HG03159 (cell line): Measurements from ENCODE around the gene MATK.

Experiments used
- ATAC-seq: cut with Tn5 transposase; IDR thresholded peaks from one replicate; pipeline ENCODE4 v1.9.1; 2021; ENCODE audit warnings: mild to moderate bottlenecking, moderate library complexity; ENCODE audit not compliant: unreplicated experiment

Gene MATK, protein sequence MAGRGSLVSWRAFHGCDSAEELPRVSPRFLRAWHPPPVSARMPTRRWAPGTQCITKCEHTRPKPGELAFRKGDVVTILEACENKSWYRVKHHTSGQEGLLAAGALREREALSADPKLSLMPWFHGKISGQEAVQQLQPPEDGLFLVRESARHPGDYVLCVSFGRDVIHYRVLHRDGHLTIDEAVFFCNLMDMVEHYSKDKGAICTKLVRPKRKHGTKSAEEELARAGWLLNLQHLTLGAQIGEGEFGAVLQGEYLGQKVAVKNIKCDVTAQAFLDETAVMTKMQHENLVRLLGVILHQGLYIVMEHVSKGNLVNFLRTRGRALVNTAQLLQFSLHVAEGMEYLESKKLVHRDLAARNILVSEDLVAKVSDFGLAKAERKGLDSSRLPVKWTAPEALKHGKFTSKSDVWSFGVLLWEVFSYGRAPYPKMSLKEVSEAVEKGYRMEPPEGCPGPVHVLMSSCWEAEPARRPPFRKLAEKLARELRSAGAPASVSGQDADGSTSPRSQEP

DNA sequence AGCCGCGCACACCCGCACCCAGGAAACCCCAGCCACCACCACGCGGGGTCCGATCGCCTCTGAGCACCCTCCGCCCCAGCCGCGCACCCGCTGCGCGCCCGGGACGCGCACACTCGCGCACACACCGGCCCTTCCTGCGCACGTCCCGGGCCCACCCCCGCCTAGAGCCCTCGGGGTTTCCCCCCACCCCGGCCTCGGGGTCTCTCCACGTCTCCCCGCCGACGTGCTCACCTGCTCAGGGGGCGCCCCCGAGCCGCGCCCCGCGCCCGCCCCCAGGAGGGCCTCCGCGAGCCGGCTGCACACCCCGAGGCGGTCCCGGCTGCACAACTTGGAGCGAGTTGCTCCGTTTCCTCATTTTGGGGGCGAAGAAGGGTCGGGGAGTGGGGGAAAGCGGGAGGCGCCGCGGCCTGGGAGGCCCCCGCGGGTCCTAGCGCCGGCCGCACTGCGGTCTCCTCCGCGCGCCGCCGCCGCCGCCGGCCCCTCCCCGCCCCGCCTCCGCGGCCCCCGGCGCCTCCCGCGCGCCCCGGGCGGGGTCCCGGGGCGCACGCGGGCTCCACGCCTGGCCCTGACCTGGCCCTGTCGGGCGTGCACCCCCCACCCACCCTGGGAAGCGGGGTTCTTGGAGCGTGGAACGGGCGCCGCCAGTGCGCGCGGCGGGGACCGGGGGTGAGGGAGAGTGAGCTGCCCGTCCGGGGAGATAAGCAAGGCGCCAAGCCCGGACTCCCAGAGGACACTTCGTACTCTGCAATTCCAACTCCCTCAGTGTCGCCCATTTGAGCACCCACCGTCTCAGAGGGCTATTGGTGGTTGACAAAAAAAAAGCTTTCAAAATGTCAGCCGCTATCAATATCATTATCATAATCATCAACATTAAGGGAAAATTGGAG, at the start of gene MATK:
Gene MATK, minus strand, starts transcription at position 444 of the 887 bp plus-strand sequence. CDS start 1,246 bp downstream, outside the sequence.
- ATAC-seq: no peak

DNA sequence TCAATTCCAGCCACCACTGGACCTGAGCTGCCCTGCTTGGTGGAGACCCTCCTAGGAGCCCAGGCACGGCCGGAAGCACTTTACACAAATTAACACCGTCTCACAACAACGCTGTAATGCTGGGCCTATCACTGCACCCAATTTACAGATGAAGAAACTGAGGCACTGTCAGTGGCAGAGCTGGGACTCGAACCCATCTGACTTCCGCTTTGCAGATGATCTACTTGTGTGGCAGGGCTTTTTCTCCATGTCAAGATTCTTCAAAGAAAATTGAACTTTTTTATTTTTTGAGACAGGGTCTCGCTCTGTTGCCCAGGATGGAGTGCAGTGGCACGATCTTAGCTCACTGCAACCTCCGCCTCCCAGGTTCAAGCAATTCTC, 48.9 kb upstream of the MATK start:
- no peak for ATAC-seq

DNA sequence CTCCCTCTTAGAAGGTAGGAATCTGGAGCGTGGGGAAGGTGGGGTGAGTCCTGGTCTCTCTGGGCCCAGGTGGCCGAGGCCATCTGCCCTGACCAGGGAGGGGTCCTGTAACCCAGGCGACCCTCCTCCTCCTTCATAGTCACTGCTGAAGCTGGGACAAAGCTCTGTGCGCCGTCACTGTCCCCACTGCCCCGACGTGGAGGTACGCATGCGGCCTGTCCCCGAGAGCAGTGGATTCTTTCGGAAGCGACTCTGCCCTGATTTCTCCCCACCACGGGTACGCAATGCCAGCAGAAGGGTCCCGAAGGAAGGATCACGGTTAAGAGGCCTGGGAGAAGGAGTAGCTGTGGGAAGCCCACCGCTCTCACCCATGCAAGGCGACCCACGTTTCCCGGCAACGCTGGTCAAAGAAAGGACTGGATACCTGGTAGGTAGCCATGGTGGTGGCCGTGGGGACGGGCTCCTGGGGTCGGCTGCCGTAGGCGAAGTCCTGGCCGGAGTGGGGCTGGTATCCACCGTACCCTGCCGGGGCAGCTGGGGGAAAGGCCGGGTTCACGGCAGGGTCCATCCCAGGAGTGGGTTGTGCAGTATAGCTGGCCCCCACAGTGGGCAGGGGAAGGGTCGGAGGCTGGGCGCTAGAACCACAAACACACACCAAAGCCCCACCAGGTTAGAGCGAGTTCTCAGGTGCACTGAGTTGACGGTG, 48.3 kb upstream of the MATK start:
- no peak for ATAC-seq

- ATAC-seq: no peak
Measured at GRCh38 chr19:3833578-3834348, 47.6 kb upstream of the MATK start.

GRCh38 chr19:3832001-3832400, 45.8 kb upstream of the MATK start:
- ATAC-seq: no peak

GRCh38 chr19:3831601-3832000, 45.4 kb upstream of the MATK start:
- ATAC-seq: no peak

- no peak for ATAC-seq
Measured at GRCh38 chr19:3830621-3831589, 44.7 kb upstream of the MATK start.

DNA sequence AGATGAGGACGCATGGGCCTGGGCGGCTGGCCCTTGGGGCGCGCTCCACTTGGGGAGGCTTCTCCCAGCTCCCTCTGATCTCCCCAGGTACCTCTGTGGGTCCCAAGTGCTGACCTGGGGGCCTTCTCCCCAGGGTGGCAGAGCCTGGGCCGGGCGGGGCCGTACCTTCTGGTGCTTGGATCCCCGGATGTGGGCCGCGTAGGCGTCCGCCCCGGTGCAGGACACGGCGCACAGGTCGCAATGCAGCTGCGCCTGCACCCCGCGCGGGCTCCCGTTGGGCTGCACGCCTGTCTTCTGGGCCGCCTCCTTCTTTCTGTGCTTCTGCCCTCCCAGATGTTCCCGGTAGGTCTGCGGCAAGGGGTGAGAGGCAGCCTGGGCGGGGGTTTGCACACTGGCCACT, 41.1 kb upstream of the MATK start:
- ATAC-seq: no peak

DNA sequence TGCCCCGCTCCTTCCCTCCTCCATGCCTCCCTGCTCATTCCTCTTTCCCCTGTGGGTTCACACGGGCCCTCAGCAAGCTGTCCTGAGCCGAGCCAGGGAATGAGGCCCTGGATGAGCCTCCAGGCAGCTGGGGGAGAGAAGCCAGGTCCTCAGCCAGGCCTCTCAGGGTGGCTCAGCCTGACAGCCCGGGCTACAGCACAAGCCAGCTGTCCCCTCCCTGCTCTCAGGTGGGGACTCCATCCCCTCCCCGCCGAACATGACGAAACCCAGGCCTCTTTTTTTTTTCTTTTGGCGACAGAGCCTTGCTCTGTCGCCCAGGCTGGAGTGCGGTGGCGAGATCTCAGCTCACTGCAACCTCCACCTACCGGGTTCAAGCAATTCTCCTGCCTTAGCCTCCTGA, 40.0 kb upstream of the MATK start:
- ATAC-seq: no peak

- no peak for ATAC-seq
Measured at GRCh38 chr19:3825286-3825956, 39.2 kb upstream of the MATK start.

DNA sequence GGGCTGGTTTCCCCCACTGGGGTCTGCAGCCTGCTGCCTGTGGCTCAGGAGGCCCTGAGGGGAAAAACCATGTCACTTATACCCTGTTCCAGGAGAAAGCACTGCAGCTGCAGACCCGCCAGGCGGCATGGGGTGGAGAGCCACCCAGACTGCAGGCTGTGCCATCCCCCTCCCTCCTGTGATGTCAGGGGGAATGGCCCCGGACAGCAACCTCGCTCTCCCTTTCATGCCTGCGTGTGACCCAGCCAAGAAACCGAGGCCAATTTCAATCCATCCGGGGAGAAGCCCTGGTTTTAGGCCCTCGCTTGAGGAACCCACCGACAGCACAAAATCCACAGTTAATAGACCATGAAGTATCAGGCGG, 37.2 kb upstream of the MATK start:
- ATAC-seq: no peak

DNA sequence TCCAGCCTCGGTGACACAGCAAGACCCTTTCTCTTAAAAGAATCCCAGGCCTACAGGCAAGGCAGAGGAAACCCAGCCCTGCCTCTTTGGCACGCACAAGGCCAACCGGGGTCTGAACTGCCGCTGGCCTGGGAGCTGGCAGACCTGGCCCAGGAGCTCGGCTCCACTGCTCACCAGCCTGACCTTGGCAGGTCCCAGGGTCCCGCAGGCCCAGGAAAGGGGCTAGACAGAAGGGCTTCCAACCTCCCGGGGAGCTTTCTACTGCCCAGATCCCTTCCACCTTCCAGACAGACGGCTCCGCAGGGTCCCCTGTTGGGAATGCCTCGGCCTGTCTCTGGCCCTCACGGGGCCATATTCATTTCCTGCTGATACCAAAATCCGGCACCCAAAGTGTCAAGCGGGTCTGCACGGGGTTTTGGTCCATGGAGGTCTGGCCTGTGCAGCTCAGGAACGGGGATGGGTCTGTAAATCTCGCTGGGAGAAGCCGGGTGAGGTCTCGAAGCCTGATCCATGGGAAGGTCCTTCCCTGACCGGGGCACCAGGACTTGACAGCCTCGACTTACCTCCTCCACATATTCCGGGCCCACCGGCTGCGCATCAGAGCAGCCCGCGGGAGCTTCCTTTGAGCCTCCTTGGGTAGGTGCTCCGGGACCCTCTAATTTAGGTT, 36.6 kb upstream of the MATK start:
- no peak for ATAC-seq

- no peak for ATAC-seq
Measured at GRCh38 chr19:3821857-3822364, 35.7 kb upstream of the MATK start.

DNA sequence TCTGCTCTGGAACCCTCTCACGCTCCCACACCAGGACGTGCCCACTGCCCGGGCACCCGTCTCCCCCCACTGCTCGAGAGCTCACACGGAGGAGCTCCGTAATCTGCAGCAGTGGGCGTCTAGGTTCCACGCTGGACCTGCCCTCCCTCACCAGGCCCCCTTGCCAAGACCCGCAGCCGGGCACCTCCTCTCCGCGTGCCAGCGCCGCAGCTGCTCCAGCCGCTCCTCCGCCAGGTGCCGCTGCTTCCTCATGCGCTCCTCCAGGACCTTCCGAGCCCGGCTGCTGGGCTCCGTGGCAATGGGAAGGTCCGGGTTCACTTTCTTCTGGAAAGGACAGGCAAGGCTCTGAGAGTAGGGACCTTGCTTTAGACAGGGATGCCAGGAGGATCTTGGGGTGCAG, 35.0 kb upstream of the MATK start:
- ATAC-seq: no peak

GRCh38 chr19:3819989-3820388, 33.8 kb upstream of the MATK start:
- no peak for ATAC-seq

GRCh38 chr19:3818918-3819317, 32.7 kb upstream of the MATK start:
- no peak for ATAC-seq

DNA sequence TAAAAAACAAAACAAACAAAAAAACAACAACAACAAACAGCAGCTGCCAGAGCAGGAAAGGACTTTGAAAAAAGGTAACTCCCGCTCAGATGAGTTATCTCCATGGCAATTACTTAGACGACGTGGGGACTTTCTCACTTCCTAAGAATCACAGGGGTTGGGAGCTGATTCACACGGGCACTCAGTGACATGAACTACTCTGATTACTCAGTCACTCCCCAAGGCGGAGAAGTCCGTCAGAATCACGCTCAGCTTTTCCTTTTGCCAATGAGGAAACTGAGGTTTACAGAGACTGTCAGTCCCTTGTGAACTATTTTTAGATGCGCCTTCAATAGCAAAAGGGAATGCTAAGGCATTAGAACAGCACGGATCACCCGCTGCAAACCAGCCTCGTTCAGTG, 32.3 kb upstream of the MATK start:
- ATAC-seq: no peak

DNA sequence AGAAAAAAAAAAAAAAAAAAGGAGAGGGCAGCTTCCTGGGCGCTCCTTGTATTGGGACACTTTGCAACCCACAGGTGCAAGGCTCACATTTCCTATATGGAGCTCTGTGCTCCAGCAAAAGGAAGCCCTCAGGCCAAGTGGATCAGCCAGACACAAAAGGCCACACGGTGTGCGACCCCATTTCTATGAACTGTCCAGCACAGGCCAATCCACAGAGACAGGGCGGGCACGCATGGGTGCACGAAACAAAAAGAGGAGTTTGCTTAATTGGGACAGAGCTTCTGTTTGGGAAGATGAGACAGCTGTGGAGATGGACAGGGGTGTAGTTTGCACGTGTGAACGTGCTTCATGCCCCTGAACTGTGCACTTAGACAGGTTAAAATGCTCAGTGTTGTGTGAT, 31.6 kb upstream of the MATK start:
- ATAC-seq: no peak
